HG03520 (cell line): ENCODE measurements around the gene GABRB3.
"Not testable (repeated sequence)": the region's sequence is repeated elsewhere in the genome, so short reads cannot be mapped to it uniquely, and the experiment has no call there.

Source experiments
- ATAC-seq: cut with Tn5 transposase; IDR thresholded peaks from one replicate; pipeline ENCODE4 v1.9.1; 2021; ENCODE audit warnings: mild to moderate bottlenecking, moderate library complexity; ENCODE audit not compliant: unreplicated experiment

GABRB3 gene

GRCh38 chr15:26736502-26737248 lies 36.2 kb downstream of the GABRB3 start:
- ATAC-seq = no peak

GRCh38 chr15:26731965-26732364 lies 40.9 kb downstream of the GABRB3 start:
- no peak for ATAC-seq

- ATAC-seq = no peak
These were observed 43.3 kb downstream of the GABRB3 start for GRCh38 chr15:26729581-26729980.

- ATAC-seq = no peak
These were observed 43.8 kb downstream of the GABRB3 start for GRCh38 chr15:26729030-26729429.

GRCh38 chr15:26724381-26725150 lies 48.3 kb downstream of the GABRB3 start:
- ATAC-seq = no peak

- ATAC-seq = no peak
These were observed 50.2 kb downstream of the GABRB3 start for GRCh38 chr15:26722621-26723160.

GRCh38 chr15:26721232-26721967 lies 51.5 kb downstream of the GABRB3 start:
- no peak for ATAC-seq

- no peak for ATAC-seq
These were observed 52.3 kb downstream of the GABRB3 start for GRCh38 chr15:26720546-26720945.

- ATAC-seq = not testable (repeated sequence)
These were observed 53.0 kb downstream of the GABRB3 start for GRCh38 chr15:26719866-26720265.

GRCh38 chr15:26716069-26716468 lies 56.8 kb downstream of the GABRB3 start:
- no peak for ATAC-seq

GRCh38 chr15:26713498-26713897 lies 59.4 kb downstream of the GABRB3 start:
- no peak for ATAC-seq

- no peak for ATAC-seq
These were observed 60.5 kb downstream of the GABRB3 start for GRCh38 chr15:26712335-26712734.

GRCh38 chr15:26711445-26711844 lies 61.4 kb downstream of the GABRB3 start:
- ATAC-seq = no peak

- no peak for ATAC-seq
These were observed 70.5 kb downstream of the GABRB3 start for GRCh38 chr15:26702381-26702780.

GRCh38 chr15:26698555-26698954 lies 74.3 kb downstream of the GABRB3 start:
- no peak for ATAC-seq

- no peak for ATAC-seq
These were observed 75.0 kb downstream of the GABRB3 start for GRCh38 chr15:26697913-26698312.

- no peak for ATAC-seq
These were observed 81.6 kb downstream of the GABRB3 start for GRCh38 chr15:26691249-26691648.

GRCh38 chr15:26690778-26691177 lies 82.1 kb downstream of the GABRB3 start:
- ATAC-seq = no peak

GRCh38 chr15:26689462-26689861 lies 83.4 kb downstream of the GABRB3 start:
- ATAC-seq = no peak

GRCh38 chr15:26686547-26687187 lies 86.2 kb downstream of the GABRB3 start:
- ATAC-seq = no peak
